Stomach (tissue), 9 donors: Measurements from ENCODE around the gene VPS9D1. TPM values are rescaled to one million over a fixed set of nuclear protein-coding genes. Genes with fewer than 3 reads are reported as not detected.

Source experiments
- DNase-seq, 2 donors: peaks; one replicate each; pipeline versions ENCODE4 v3.0.0 to v3.0.0-alpha.2; 2013 to 2019
- H3K27ac ChIP-seq, 5 donors: fragments of 200-600 bp in 4 of 5; sonication (generic) in 4 of 5; one replicate each; pipeline ENCODE4 v1.5.1; 2013 to 2019; ENCODE audit warnings: mild to moderate bottlenecking in 1 of 5, moderate library complexity in 1 of 5
- H3K27me3 ChIP-seq, 3 donors: fragments of 200-600 bp; sonication (generic); one replicate each; pipeline ENCODE4 v1.5.1; 2017 to 2019; ENCODE audit warnings: mixed run types in 1 of 3
- H3K36me3 ChIP-seq, 4 donors: fragments of 200-600 bp; sonication (generic); 1 replicate in 3 of 4; 2 replicates in 1 of 4; pipeline ENCODE4 v1.5.1; 2016 to 2019
- H3K4me1 ChIP-seq, 4 donors: fragments of 200-600 bp; sonication (generic); one replicate each; pipeline ENCODE4 v1.5.1; 2016 to 2019
- H3K4me3 ChIP-seq, 4 donors: fragments of 200-600 bp; sonication (generic) in 3 of 4; one replicate each; pipeline ENCODE4 v1.5.1; 2016 to 2019; ENCODE audit warnings: mild to moderate bottlenecking in 1 of 4
- H3K9me3 ChIP-seq, 4 donors: fragments of 200-600 bp; sonication (generic); one replicate each; pipeline ENCODE4 v1.5.1; 2016 to 2019
- EP300 ChIP-seq: sonication (generic); formaldehyde crosslinking; IDR thresholded peaks from one replicate; pipeline ENCODE4 v1.6.1; 2017; ENCODE audit warnings: antibody characterized with exemption
- POLR2A ChIP-seq, 4 donors: fragments of 450-650 bp; IDR thresholded peaks; one replicate each; pipeline ENCODE4 v1.6.1; 2016; ENCODE audit warnings: antibody characterized with exemption in 4 of 4, control low read depth in 2 of 4, mild to moderate bottlenecking in 1 of 4, moderate library complexity in 1 of 4
- POLR2AphosphoS5 ChIP-seq, 3 donors: sonication (generic); formaldehyde crosslinking; IDR thresholded peaks; one replicate each; pipeline ENCODE4 v1.6.1; 2016; ENCODE audit warnings: antibody characterized with exemption in 3 of 3
- WGBS, 5 donors: extraction: QIAGEN DNeasy Blood & Tissue Kit in 3 of 5; methylation state at CpG; one replicate each; pipeline versions ENCODE4 v1.1.5 to v1.1.7; 2013 to 2018; 5-methylcytosine and 5-hydroxymethylcytosine counted together
- intact Hi-C: fragments of 100-400 bp; cut with DNase I; formaldehyde crosslinking; loops from one replicate; pipeline ENCODE4 v1.15.1; 2023; ENCODE audit warnings: low total_unique reads
- polyA plus RNA-seq, 3 donors: library from polyadenylated mRNA; stranded (reverse); fragments of 200-250 nt; gene quantifications; one replicate each; pipeline ENCODE4 v1.2.3, GENCODE V29; 2013
- total RNA-seq, 5 donors: library from RNA; depleted of rRNA; stranded (reverse); fragments of >200 nt; gene quantifications; one replicate each; pipeline versions ENCODE4 v1.1.0 to v1.2.3, GENCODE V29; 2014 to 2016
- TF ChIP-seq, protein P1 (sequence below), 7 experiments: fragments of 450-650 bp in 4 of 7; fragments of 200-600 bp in 3 of 7; sonication (generic) in 3 of 7; IDR thresholded peaks; one replicate each; pipeline ENCODE4 v1.5.1; 2016 to 2019; ENCODE audit warnings: antibody characterized with exemption in 7 of 7, control low read depth in 2 of 7, mild to moderate bottlenecking in 1 of 7
- donor health status: healthy with polysubstance abuse.
- donor health status: Bipolar disorder and iron deficiency.
- donor health status: healthy.

VPS9D1 gene
- total and polyA plus RNA-seq, 8 donors, result 2.7 to 43.2 (median 8.8) TPM

DNA sequence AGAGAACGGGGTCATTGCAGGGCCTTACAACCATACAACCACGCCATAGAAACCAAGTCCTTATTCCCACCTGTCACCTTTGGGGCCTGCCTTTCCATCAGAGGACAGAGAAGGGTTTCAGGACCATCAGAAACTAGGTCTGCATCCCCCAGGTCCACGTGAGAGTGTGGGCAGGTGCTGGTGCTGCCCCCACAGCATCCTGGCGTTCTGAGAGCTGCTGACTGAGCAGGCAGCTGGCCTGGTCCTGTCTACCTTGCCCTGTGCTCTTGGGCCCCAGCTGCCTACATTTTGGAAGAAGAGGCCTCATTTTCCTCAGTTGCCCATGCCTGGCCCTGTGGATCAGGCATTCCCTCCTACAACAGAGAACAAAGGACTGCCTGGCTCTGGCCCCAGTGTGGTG, 22.2 kb upstream of the VPS9D1 start:
- TF ChIP-seq POLR2AphosphoS5 (IDR thresholded peaks at IDR 0.05) (no peak), POLR2A (IDR thresholded peaks at IDR 0.05) (no peak), EP300 (no peak)
- TF ChIP-seq, protein P1, sequence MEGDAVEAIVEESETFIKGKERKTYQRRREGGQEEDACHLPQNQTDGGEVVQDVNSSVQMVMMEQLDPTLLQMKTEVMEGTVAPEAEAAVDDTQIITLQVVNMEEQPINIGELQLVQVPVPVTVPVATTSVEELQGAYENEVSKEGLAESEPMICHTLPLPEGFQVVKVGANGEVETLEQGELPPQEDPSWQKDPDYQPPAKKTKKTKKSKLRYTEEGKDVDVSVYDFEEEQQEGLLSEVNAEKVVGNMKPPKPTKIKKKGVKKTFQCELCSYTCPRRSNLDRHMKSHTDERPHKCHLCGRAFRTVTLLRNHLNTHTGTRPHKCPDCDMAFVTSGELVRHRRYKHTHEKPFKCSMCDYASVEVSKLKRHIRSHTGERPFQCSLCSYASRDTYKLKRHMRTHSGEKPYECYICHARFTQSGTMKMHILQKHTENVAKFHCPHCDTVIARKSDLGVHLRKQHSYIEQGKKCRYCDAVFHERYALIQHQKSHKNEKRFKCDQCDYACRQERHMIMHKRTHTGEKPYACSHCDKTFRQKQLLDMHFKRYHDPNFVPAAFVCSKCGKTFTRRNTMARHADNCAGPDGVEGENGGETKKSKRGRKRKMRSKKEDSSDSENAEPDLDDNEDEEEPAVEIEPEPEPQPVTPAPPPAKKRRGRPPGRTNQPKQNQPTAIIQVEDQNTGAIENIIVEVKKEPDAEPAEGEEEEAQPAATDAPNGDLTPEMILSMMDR (IDR thresholded peaks at IDR 0.05), result no peak
- peaks cover 26 to 69% (median 51%) of the 10 kb centered on the region in 4 donors for H3K36me3 ChIP-seq
- H3K27me3 ChIP-seq, result no peaks in the 10 kb centered on the region

DNA sequence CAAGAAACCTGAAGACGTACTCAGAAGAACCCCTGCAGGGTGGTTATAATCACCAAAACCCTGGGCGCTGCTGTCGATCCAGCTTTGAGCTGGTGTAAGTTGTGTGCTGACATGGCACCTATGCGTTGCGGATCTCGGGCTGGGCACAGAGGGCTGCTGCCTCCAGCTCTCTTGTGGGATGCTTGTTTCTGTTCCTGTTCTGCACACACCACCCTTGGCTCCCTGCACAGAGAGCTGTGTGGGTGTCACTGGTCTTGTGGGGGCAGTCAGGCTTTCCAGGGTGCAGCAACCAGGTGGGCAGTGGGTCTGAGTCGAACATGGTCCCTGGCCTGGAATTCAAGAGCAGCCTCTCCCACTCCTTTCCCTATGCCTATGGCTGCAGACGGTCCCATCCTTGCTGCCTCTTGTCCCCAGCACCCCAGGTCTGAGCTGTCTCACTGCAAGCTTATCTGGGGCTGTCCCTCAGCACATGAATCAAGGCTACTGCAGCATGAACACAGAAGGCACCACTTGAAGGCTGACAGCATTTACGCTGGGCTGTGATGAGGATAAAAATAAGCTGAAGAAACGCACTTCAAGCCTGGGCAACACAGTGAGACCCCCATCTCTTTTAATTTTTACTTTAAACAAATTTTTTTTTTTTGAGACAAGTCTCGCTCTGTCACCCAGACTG, 20.8 kb upstream of the VPS9D1 start:
- no peak for DNase-seq
- Histone ChIP-seq H3K27me3 (no peaks in the 10 kb centered on the region), H3K4me1 (no peaks in the 10 kb centered on the region), H3K9me3 (no peaks in the 10 kb centered on the region), H3K27ac (no peak overlapping the region), H3K36me3 (peaks cover 41 to 77% (median 60%) of the 10 kb centered on the region in 4 donors), H3K4me3 (no peak overlapping the region)
- intact Hi-C loops, result no loop called here
- 81 to 91% (median 85%) methylated on average over 11 of the region's 11 CpGs for WGBS, 5 donors
- TF ChIP-seq POLR2A (IDR thresholded peaks at IDR 0.05) (no peak), POLR2AphosphoS5 (IDR thresholded peaks at IDR 0.05) (no peak), EP300 (no peak)
- TF ChIP-seq, protein P1 (IDR thresholded peaks at IDR 0.05), result no peak

More for the DNA sequence above, 22.2 kb upstream of the VPS9D1 start:
- no peak overlapping the region for H3K27ac ChIP-seq
- no peak for DNase-seq
- H3K4me3 ChIP-seq, result no peak overlapping the region
- intact Hi-C loops, result no loop called here
- H3K4me1 ChIP-seq, result no peaks in the 10 kb centered on the region
- 74 to 87% (median 84%) methylated on average over 3 to 4 of the region's 4 CpGs for WGBS, 5 donors
- no peaks in the 10 kb centered on the region for H3K9me3 ChIP-seq

DNA sequence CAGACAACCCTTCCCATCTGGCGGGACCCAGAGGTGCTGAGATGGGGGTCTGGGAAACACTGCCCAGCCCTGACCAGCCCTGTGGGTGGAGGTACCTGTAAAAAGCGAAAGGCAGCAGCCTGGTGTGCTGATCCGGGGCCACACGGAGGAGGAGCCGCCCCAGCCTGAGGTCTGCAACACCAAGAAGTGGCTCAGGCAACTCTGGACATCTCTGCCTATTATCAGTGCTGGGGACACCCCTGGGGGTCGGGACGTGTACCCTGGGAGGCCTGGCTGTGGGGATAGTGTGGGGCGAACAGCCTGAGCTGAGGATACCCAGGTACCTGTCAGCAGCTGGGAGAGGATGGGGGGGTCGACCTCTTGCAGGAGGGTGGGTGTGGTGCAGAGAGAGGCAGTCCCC, 18.7 kb upstream of the VPS9D1 start:
- TF ChIP-seq POLR2AphosphoS5 (IDR thresholded peaks at IDR 0.05) (no peak), POLR2A (IDR thresholded peaks at IDR 0.05) (no peak)
- TF ChIP-seq, protein P1 (IDR thresholded peaks at IDR 0.05), result no peak
- Histone ChIP-seq H3K36me3 (peaks cover 61 to 82% (median 75%) of the 10 kb centered on the region in 4 donors), H3K4me1 (no peaks in the 10 kb centered on the region), H3K27ac (no peak overlapping the region), H3K27me3 (no peaks in the 10 kb centered on the region), H3K9me3 (no peaks in the 10 kb centered on the region), H3K4me3 (no peak overlapping the region)
- WGBS, 5 donors, result 83 to 91% (median 89%) methylated on average over 9 of the region's 9 CpGs
- intact Hi-C loops, result no loop called here
- DNase-seq, result no peak

DNA sequence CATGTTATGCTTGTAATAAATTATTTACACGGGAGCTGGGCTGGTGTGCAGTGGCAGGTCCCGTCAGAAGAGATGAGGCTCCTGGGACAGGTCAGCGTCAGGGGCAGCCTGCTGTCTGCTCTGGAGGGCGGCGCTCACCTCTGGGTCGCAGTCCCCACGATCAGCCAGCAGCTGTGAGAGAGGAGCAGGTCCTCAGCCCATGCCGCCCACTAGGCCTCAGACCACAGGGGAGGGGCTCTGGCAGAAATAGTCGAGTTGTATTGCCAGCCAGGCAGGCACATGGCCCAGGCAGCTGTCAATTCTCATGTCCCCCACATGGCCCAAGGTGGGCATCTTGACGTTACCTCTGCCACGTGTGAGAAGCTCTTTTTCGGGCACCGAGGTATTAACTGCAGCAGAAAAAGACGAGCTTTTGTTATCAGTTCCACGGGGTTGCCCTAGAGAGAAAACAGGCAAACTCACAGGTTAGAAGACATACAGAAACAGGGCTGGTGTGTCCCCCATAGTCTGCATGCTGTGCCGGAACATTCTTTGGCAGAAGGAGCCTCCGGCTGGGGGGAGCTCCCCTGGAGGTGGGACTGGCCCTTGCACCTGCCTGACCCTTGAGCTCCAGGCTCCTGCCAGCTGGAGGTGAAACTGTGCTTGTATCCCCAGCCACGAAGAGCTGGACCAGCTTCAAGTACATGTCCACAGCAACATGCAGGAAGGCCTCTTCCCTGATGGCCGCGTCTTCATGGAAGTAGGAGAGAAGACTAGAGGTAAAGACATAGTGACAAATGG, 18.0 kb upstream of the VPS9D1 start:
- no peak for DNase-seq
- WGBS, 5 donors, result 81 to 87% (median 84%) methylated on average over 19 to 20 of the region's 20 CpGs

More for the DNA sequence above, 18.0 kb upstream of the VPS9D1 start:
- peaks cover 67 to 84% (median 80%) of the 10 kb centered on the region in 4 donors for H3K36me3 ChIP-seq
- no peaks in the 10 kb centered on the region for H3K27me3 ChIP-seq
- intact Hi-C loops, result no loop called here
- H3K27ac ChIP-seq, result no peak overlapping the region
- no peak for TF ChIP-seq POLR2A (IDR thresholded peaks at IDR 0.05)
- TF ChIP-seq, protein P1 (IDR thresholded peaks at IDR 0.05), result no peak
- no peak for TF ChIP-seq POLR2AphosphoS5 (IDR thresholded peaks at IDR 0.05)
- TF ChIP-seq EP300, result no peak
- H3K4me3 ChIP-seq, result no peak overlapping the region
- no peaks in the 10 kb centered on the region for H3K9me3 ChIP-seq
- H3K4me1 ChIP-seq, result no peaks in the 10 kb centered on the region
